Hepatic stellate cell (primary cell): ENCODE results near the gene TMEM182.

Source experiments
- DNase-seq: peaks from one replicate; pipeline ENCODE4 v3.0.0; 2011; ENCODE audit warnings: low spot score

Gene TMEM182, protein sequence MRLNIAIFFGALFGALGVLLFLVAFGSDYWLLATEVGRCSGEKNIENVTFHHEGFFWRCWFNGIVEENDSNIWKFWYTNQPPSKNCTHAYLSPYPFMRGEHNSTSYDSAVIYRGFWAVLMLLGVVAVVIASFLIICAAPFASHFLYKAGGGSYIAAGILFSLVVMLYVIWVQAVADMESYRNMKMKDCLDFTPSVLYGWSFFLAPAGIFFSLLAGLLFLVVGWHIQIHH

DNA sequence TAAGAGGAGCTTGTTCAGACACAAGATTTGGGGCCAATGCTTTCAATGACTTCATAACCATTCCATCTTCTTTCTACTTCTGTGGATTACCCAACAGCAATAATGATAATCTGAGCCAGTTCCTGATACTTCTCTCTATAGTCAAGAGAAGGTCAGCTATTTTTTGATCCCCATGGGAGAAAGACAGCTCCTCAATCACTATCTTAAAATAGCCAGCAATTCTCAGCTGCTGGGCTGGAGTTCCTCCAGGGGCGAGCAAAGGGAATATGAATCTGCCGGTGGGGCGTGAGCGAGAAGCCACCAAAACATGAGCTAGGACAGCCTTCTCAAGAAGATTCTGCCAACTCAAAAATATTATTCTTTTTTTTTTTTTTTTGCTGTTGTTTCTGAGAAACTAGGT, at the start of gene TMEM182:
Gene TMEM182 (plus strand): TSS at position 269 of the 400 bp plus-strand sequence. CDS start 187 bp downstream, outside the sequence.
- DNase-seq = no peak

GRCh38 chr2:102717308-102718018, 44.4 kb upstream of the TMEM182 start:
- DNase-seq = peak; percentile 16

GRCh38 chr2:102718387-102719316, 43.2 kb upstream of the TMEM182 start:
- no peak for DNase-seq

DNA sequence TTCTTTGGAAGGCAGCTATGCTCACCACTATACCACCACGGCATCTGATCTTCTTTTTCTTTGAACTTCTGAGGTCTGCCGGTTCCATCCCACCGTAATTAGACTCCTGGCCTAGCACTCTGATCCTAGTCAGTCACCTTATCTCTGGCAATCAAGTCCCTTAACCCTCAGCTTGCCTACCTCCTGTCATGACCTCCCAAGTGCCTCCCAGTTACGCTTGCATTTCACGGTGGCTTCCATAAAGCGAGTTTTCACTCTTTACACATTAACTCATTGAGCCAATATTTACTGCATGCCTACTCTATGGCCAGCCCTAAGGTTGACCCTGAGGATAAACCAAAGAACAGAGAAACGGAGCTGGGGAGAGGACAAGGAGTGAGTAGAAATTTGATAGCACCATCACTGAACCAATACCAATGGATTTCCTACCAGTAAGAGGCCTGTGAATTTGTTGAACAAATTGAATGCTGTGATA, 37.8 kb upstream of the TMEM182 start:
- DNase-seq = no peak

GRCh38 chr2:102724553-102724952, 37.3 kb upstream of the TMEM182 start:
- no peak for DNase-seq

DNA sequence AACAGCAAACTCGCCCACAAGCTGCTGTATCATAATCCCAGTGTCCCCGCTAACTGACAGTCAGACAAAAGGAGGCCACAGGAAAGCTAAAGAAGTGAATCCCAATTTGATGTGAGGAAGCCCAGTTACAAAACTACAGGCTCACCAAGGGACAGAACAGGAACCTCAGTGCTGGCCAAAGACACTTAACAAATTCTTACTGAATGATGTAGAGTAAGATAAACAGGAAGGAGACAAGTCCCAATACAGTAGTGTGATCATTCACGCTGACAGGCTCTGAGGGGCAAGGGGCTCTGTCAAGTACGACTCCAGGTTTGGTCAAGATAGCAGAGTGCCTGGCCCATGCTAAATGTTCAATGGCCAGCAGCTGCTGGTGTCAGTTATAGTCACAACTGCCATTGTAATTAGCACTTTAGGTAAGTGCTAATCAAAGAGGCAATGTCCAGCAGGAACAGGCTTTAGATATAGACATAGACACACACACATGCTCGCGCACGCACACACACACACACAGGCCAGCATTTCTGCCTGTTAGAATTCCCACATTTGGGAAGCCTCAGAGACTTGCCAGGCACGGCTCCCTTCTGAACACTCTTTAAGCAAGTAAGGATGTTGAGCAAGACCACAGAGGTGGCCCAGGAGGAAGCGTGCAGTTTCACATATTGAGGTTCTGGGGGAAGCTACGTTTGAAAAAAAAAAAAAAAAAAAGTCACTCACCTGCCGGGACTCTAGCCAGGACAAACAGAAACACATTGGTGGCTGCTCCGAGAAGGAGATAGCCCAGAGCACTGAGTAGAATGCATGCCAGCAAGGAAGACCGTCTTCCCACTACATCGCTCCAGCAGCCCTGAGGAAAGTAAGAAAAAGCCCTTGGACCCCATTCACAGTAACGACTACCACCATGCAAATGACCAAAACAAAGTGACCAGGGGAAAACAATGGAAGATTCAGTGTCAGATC, 35.4 kb upstream of the TMEM182 start:
- DNase-seq = no peak

GRCh38 chr2:102735416-102736109, 26.3 kb upstream of the TMEM182 start:
- no peak for DNase-seq

DNA sequence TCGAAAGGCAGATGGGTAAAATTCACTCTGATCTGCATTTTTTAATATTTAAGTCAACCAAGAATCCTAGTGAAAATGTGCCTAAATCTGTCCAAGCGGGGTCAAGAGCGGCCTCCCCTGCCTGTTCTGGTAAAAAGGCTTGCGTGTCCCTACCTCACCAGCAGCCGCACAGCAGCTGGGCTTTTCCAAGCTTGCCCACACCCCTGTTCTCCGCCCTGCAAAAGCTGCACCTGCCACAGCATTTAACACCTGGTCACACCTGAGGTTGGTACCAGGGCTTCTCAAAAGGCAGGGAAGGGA, 25.8 kb upstream of the TMEM182 start:
- peak; percentile 13 for DNase-seq

DNA sequence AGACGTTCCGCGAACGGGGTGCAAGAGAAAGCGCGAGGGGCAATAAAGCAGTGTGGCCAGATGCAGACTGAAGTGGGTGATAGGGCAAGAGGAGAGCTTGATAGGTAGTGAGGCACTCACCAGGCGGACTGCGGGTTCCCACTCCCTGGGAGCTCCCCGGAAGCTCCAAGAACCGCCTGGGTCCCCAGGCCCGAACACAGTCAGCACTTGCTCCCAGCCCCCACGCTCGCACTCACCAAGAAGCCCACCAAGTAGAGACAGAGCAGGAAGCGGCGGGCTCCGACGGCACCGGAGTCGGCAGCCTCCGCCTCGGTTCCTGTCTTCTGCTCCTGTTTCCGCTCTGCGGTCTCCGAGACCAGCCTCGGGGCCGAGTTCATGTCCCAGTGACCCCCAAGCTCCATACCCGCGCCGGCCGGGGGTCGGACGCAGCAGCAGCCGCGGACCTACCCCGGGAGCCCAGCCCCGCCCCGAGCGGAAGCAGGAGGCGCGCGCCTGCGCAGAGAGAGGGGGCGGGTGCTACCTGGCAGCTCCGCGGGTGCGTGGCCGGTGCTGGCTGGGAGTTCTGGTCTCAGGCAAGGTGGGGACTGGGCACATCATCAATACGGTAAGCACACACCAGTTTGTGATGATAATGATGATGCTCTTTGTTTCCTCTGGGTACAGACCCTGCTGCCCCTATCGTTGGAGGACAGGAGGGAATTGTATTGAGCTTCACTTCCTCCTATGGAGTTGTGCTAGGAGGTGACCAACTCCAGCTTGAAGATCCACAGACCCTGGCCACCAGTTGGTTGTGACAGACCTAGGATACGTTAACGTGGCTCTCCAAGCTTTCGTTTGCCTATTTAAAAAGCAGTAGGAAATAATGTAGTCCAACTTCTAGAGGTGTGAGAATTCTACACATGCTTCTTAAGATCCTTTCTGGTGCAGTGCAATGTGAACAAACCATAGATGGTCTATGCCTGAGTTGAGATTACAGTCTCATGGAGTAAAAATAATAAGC, 25.1 kb upstream of the TMEM182 start:
- peak; percentile 83 for DNase-seq

DNA sequence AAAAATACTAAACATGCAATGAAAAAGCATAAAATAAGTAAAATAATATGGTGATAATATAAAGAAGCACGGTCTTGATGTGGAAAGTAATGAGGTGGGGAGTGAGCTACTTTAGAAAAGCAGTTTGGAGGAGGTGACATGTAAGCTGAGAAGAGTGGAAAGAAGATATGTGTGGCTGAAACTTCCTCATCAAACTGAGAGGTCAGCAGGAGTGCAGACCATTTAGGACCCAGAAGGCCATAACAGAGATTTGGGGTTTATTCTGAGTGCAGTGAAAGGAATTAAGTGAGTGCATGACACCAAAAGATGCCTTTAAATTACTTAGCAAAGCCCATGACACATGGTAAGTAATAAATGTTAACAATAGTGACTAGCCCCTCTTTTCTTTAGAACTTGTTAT, 24.4 kb upstream of the TMEM182 start:
- no peak for DNase-seq

DNA sequence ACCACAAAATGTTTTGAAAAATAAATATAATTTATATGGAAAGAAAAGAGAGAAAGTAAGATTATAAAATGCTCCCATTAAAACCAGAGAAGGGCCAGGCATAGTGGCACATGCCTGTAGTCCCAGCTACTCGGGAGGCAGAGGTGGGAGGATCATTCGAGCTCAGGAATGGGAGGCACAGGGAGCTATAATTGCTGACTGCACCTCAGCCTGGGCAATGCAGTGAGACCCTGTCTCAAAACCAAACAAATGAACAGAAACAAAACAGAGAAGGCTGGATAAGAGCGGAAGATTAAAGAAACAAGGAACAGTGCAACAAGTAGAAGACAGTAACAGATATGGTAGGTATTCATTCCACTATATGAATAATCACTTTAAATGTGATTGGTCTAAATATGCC, 18.6 kb upstream of the TMEM182 start:
- DNase-seq = no peak

DNA sequence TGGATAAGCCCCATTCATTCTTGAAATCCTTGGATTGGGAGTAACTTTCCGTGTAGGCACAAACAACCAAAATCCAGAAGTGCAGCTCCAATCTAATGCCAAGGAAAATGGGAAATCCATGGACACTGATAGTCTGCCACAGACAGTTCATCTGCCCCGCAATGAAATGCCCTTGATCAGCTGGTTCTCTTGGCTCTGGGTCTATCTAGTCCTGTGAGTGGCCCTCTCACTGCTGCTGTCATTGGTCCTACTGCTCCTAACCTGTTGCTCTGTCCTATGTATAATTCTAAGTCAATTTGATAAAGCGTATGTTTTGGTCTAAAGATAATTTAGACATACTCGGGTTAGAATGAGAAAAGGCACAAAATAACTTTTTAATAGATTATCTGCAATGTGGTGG, 13.7 kb upstream of the TMEM182 start:
- no peak for DNase-seq

- no peak for DNase-seq
Observed at GRCh38 chr2:102749938-102750337, 11.9 kb upstream of the TMEM182 start.

- DNase-seq = no peak
Observed at GRCh38 chr2:102753563-102754159, 8.2 kb upstream of the TMEM182 start.

- DNase-seq = no peak
Observed at GRCh38 chr2:102754456-102755145, 7.2 kb upstream of the TMEM182 start.

DNA sequence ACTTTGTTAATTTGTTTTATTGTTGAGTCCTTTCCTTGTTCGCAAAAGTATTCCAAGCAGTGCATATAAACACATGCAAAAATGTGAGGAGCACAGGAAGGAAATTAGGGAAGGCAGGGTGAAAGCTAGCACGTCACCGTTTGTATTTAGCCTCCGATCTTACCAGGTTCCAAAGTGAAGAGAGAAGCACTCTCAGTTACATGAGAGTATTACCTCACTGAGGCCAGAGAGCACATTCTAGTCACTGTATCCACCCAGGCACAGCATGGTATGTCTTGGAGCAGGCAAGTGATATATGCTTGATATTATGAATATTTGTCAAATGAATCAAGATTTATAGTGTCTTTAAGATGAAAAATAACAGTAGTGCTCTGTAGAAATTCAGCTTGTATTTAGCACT, 6.5 kb upstream of the TMEM182 start:
- no peak for DNase-seq

- no peak for DNase-seq
Observed at GRCh38 chr2:102758439-102758838, 3.4 kb upstream of the TMEM182 start.

GRCh38 chr2:102764083-102764482, 2.3 kb downstream of the TMEM182 start:
- no peak for DNase-seq

DNA sequence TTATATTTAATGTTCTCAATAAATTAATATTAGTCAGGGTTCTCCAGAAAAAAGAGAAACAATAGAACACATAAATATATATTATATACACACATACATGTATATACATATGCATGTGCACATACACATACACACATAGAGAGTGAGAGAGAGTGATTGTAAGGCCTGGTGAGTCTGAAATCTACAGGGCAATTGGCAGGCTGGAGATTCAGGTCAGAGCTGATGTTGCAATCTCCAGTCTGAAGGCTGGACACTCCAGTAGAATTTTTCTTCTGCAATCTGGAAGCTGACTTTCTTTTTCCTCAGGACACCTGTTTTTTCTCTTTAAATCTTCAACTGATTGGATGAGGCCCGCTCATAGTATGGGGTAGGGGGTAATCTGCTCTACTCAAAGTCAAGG, 3.2 kb downstream of the TMEM182 start:
- no peak for DNase-seq
